GM18511 (cell line): ENCODE results near the gene RIOX2.

Experiments
- ATAC-seq: cut with Tn5 transposase; IDR thresholded peaks from one replicate; pipeline ENCODE4 v1.9.1; 2021; ENCODE audit warnings: mild to moderate bottlenecking, moderate library complexity; ENCODE audit not compliant: unreplicated experiment

RIOX2 gene

GRCh38 chr3:97990624-97991292 lies 18.5 kb upstream of the RIOX2 start:
- no peak for ATAC-seq

GRCh38 chr3:97988784-97989568 lies 16.7 kb upstream of the RIOX2 start:
- no peak for ATAC-seq

- no peak for ATAC-seq
These were observed 15.1 kb upstream of the RIOX2 start for GRCh38 chr3:97987306-97987705.

GRCh38 chr3:97983933-97984491 lies 11.8 kb upstream of the RIOX2 start:
- ATAC-seq = no peak

GRCh38 chr3:97981886-97982285 lies 9.7 kb upstream of the RIOX2 start:
- ATAC-seq = peak; percentile 57

- no peak for ATAC-seq
These were observed 7.4 kb upstream of the RIOX2 start for GRCh38 chr3:97979610-97980009.

- no peak for ATAC-seq
These were observed 3.2 kb upstream of the RIOX2 start for GRCh38 chr3:97975466-97975865.

- ATAC-seq = no peak
These were observed 2.8 kb upstream of the RIOX2 start for GRCh38 chr3:97974996-97975395.

GRCh38 chr3:97972976-97973375 lies 745 bp upstream of the RIOX2 start:
- ATAC-seq = no peak

- no peak for ATAC-seq
These were observed 1.1 kb downstream of the RIOX2 start for GRCh38 chr3:97970956-97971620.

- no peak for ATAC-seq
These were observed 2.1 kb downstream of the RIOX2 start for GRCh38 chr3:97970156-97970555.

- ATAC-seq = no peak
These were observed 2.7 kb downstream of the RIOX2 start for GRCh38 chr3:97969541-97969940.

GRCh38 chr3:97968376-97968775 lies 3.9 kb downstream of the RIOX2 start:
- no peak for ATAC-seq

- ATAC-seq = no peak
These were observed 4.3 kb downstream of the RIOX2 start for GRCh38 chr3:97967966-97968365.

- no peak for ATAC-seq
These were observed 11.1 kb downstream of the RIOX2 start for GRCh38 chr3:97960993-97961766.

- ATAC-seq = no peak
These were observed 11.7 kb downstream of the RIOX2 start for GRCh38 chr3:97960551-97960950.

GRCh38 chr3:97959872-97960271 lies 12.4 kb downstream of the RIOX2 start:
- no peak for ATAC-seq

- no peak for ATAC-seq
These were observed 13.4 kb downstream of the RIOX2 start for GRCh38 chr3:97958796-97959195.

- ATAC-seq = no peak
These were observed 13.8 kb downstream of the RIOX2 start for GRCh38 chr3:97958396-97958795.

- ATAC-seq = no peak
These were observed 14.5 kb downstream of the RIOX2 start for GRCh38 chr3:97957617-97958311.
